Measurements from ENCODE around the gene OR52A5. TPM values are rescaled to one million over a fixed set of nuclear protein-coding genes. Genes with fewer than 3 reads are reported as not detected.
"Not testable (repeated sequence)": the region's sequence is repeated elsewhere in the genome, so short reads cannot be mapped to it uniquely, and the experiment has no call there.

The OR52A5 gene
- total and polyA plus RNA-seq, 4 donors: not detected

GRCh38 chr11:5171856-5172255, 33.7 kb upstream of the OR52A5 start:
- Histone ChIP-seq H3K4me3 (no peak overlapping the region), H3K36me3 (ENCODE audit: control insufficient read depth in 4 of 4, insufficient read depth in 4 of 4, low read length in 4 of 4) (no peaks in the 10 kb centered on the region), H3K9ac (ENCODE audit: insufficient read depth in 1 of 2, low read length in 2 of 2) (no peak overlapping the region), H3K27me3 (ENCODE audit: control insufficient read depth in 3 of 3, insufficient read depth in 3 of 3, low read length in 2 of 3) (no peaks in the 10 kb centered on the region), H3K9me3 (ENCODE audit: control insufficient read depth in 4 of 4, insufficient read depth in 3 of 4, low read length in 3 of 4) (no peaks in the 10 kb centered on the region), H3K4me1 (ENCODE audit: control insufficient read depth in 5 of 5, insufficient read depth in 5 of 5, low read length in 5 of 5) (no peaks in the 10 kb centered on the region), H3K27ac (ENCODE audit: low read depth in 1 of 2, low read length in 1 of 2) (no peak overlapping the region)
- TF ChIP-seq, protein P1, sequence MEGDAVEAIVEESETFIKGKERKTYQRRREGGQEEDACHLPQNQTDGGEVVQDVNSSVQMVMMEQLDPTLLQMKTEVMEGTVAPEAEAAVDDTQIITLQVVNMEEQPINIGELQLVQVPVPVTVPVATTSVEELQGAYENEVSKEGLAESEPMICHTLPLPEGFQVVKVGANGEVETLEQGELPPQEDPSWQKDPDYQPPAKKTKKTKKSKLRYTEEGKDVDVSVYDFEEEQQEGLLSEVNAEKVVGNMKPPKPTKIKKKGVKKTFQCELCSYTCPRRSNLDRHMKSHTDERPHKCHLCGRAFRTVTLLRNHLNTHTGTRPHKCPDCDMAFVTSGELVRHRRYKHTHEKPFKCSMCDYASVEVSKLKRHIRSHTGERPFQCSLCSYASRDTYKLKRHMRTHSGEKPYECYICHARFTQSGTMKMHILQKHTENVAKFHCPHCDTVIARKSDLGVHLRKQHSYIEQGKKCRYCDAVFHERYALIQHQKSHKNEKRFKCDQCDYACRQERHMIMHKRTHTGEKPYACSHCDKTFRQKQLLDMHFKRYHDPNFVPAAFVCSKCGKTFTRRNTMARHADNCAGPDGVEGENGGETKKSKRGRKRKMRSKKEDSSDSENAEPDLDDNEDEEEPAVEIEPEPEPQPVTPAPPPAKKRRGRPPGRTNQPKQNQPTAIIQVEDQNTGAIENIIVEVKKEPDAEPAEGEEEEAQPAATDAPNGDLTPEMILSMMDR (IDR thresholded peaks at IDR 0.05; ENCODE audit: control extremely low read depth, extremely low read depth): no peak
- DNase-seq (no peak), ATAC-seq (ENCODE audit: insufficient read depth, low FRiP score) (no peak)
- WGBS, 2 donors: 64 to 74% methylated on average over 2 of the region's 2 CpGs

DNA sequence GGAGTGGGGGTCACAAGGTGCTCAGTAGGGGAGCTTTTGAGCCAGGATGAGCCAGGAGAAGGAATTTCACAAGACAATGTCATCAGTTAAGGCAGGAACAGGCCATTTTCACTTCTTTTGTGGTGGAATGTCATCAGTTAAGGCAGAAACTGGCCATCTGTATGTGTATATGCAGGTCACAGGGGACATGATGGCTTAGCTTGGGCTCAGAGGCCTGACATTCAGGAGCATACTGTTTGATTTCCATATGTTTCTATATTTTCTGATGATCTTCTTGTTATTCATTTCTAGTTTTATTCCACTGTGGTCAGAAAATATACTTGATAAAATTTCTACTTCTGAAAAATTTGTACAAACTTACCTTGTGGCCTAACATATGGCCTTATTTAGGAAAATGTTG, 27.7 kb upstream of the OR52A5 start:
- not testable (repeated sequence) for H3K4me3 ChIP-seq; DNase-seq; H3K9me3 ChIP-seq (ENCODE audit: control insufficient read depth in 4 of 4, insufficient read depth in 3 of 4, low read length in 3 of 4); ATAC-seq (ENCODE audit: insufficient read depth, low FRiP score); H3K36me3 ChIP-seq (ENCODE audit: control insufficient read depth in 4 of 4, insufficient read depth in 4 of 4, low read length in 4 of 4); H3K27me3 ChIP-seq (ENCODE audit: control insufficient read depth in 3 of 3, insufficient read depth in 3 of 3, low read length in 2 of 3); H3K9ac ChIP-seq (ENCODE audit: insufficient read depth in 1 of 2, low read length in 2 of 2); H3K27ac ChIP-seq (ENCODE audit: low read depth in 1 of 2, low read length in 1 of 2); H3K4me1 ChIP-seq (ENCODE audit: control insufficient read depth in 5 of 5, insufficient read depth in 5 of 5, low read length in 5 of 5)

- not testable (repeated sequence) for H3K27ac ChIP-seq (ENCODE audit: low read depth in 1 of 2, low read length in 1 of 2); DNase-seq; H3K9ac ChIP-seq (ENCODE audit: insufficient read depth in 1 of 2, low read length in 2 of 2); H3K4me3 ChIP-seq; H3K36me3 ChIP-seq (ENCODE audit: control insufficient read depth in 4 of 4, insufficient read depth in 4 of 4, low read length in 4 of 4); H3K27me3 ChIP-seq (ENCODE audit: control insufficient read depth in 3 of 3, insufficient read depth in 3 of 3, low read length in 2 of 3); H3K4me1 ChIP-seq (ENCODE audit: control insufficient read depth in 5 of 5, insufficient read depth in 5 of 5, low read length in 5 of 5); ATAC-seq (ENCODE audit: insufficient read depth, low FRiP score); H3K9me3 ChIP-seq (ENCODE audit: control insufficient read depth in 4 of 4, insufficient read depth in 3 of 4, low read length in 3 of 4)
- 76 to 83% methylated on average over 6 of the region's 6 CpGs for WGBS, 2 donors
These were observed 26.7 kb upstream of the OR52A5 start for GRCh38 chr11:5164807-5165206.

DNA sequence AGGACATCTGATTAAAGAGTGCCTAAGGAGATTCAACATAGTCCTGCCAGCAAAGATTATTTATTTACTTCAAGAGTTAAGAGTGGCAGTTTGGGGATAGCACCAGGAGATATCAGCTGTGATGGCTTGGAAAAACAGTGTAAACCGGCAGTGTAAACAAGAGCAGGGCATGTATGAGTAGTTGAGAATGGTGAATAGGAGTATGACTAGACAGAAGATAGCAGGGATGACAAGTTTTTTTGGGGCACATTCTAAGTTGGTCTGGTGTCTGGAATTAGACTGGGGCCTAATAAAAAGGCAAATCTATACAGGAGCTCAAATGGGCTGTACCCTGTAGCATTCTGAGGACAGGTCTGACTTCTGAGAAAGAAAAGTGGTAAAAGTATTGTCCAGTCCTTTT, 22.9 kb upstream of the OR52A5 start:
- not testable (repeated sequence) for H3K4me1 ChIP-seq (ENCODE audit: control insufficient read depth in 5 of 5, insufficient read depth in 5 of 5, low read length in 5 of 5); DNase-seq; H3K4me3 ChIP-seq; ATAC-seq (ENCODE audit: insufficient read depth, low FRiP score); H3K9ac ChIP-seq (ENCODE audit: insufficient read depth in 1 of 2, low read length in 2 of 2); H3K9me3 ChIP-seq (ENCODE audit: control insufficient read depth in 4 of 4, insufficient read depth in 3 of 4, low read length in 3 of 4); H3K27me3 ChIP-seq (ENCODE audit: control insufficient read depth in 3 of 3, insufficient read depth in 3 of 3, low read length in 2 of 3); H3K36me3 ChIP-seq (ENCODE audit: control insufficient read depth in 4 of 4, insufficient read depth in 4 of 4, low read length in 4 of 4); H3K27ac ChIP-seq (ENCODE audit: low read depth in 1 of 2, low read length in 1 of 2)
- no CpG with 5 or more reads among the region's 1 CpG for WGBS, 2 donors

DNA sequence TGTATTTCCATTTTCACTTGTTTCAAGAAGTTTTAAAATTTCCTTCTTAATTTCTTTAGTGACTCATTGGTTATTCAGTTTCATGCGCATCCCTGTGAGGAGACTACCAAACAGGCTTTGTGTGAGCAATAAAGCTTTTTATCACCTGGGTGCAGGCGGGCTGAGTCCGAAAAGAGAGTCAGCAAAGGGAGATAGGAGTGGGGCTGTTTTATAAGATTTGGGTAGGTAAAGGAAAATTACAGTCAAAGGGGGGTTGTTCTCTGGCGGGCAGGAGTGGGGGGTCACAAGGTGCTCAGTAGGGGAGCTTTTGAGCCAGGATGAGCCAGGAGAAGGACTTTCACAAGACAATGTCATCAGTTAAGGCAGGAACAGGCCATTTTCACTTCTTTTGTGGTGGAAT, 22.1 kb upstream of the OR52A5 start:
- H3K4me1 ChIP-seq (ENCODE audit: control insufficient read depth in 5 of 5, insufficient read depth in 5 of 5, low read length in 5 of 5); H3K9ac ChIP-seq (ENCODE audit: insufficient read depth in 1 of 2, low read length in 2 of 2); ATAC-seq (ENCODE audit: insufficient read depth, low FRiP score); H3K36me3 ChIP-seq (ENCODE audit: control insufficient read depth in 4 of 4, insufficient read depth in 4 of 4, low read length in 4 of 4); H3K27ac ChIP-seq (ENCODE audit: low read depth in 1 of 2, low read length in 1 of 2); H3K9me3 ChIP-seq (ENCODE audit: control insufficient read depth in 4 of 4, insufficient read depth in 3 of 4, low read length in 3 of 4); H3K27me3 ChIP-seq (ENCODE audit: control insufficient read depth in 3 of 3, insufficient read depth in 3 of 3, low read length in 2 of 3); H3K4me3 ChIP-seq; DNase-seq: not testable (repeated sequence)
- 78 to 85% methylated on average over 4 of the region's 4 CpGs for WGBS, 2 donors
